GM12878 (cell line): ENCODE results near the gene IDH3A. TPM values are rescaled to one million over a fixed set of nuclear protein-coding genes. Genes with fewer than 3 reads are reported as not detected.
A peak's percentile ranks its signal among the peaks of the same experiment; 100 is the strongest.

Experiments used
- CTCF ChIP-seq, 3 experiments: IDR thresholded peaks in 2 of 3; conservative IDR thresholded peaks in 1 of 3; 2 replicates each; pipeline ENCODE4 v1.5.1; 2011; ENCODE audit warnings: low read depth in 3 of 3, low read length in 3 of 3, mild to moderate bottlenecking in 3 of 3, control low read depth in 2 of 3, moderate library complexity in 2 of 3, inconsistent platforms in 1 of 3, mixed read lengths in 1 of 3; ENCODE audit not compliant: control insufficient read depth in 2 of 3, insufficient read depth in 1 of 3; ENCODE audit errors: extremely low read depth in 1 of 3
- EGR1 ChIP-seq, 2 experiments: IDR thresholded peaks; 1 replicate in 1 of 2; 2 replicates in 1 of 2; pipeline ENCODE4 v1.6.1; 2011 to 2012; ENCODE audit warnings: low read depth in 2 of 2, low read length in 2 of 2, borderline replicate concordance in 1 of 2, mild to moderate bottlenecking in 1 of 2, moderate library complexity in 1 of 2
- ESRRA ChIP-seq: IDR thresholded peaks from 2 replicates; pipeline ENCODE4 v1.6.1; 2012; ENCODE audit warnings: mild to moderate bottlenecking, low read length, improper control_type of control experiment
- JUNB ChIP-seq: IDR thresholded peaks from 2 replicates; pipeline ENCODE4 v1.6.1; 2016; ENCODE audit warnings: antibody characterized with exemption, mild to moderate bottlenecking
- JUND ChIP-seq: IDR thresholded peaks from 2 replicates; pipeline ENCODE4 v1.6.1; 2012; ENCODE audit warnings: low read depth, mild to moderate bottlenecking, low read length, improper control_type of control experiment, moderate library complexity
- KLF5 ChIP-seq: fragments of 450-650 bp; IDR thresholded peaks from 2 replicates; pipeline ENCODE4 v1.6.1; 2014; ENCODE audit warnings: mild to moderate bottlenecking; ENCODE audit not compliant: partially characterized antibody
- MXI1 ChIP-seq: fragments of 150-350 bp; IDR thresholded peaks from 2 replicates; pipeline ENCODE4 v1.6.1; 2011; ENCODE audit warnings: low read depth, mild to moderate bottlenecking, inconsistent platforms, low read length, improper control_type of control experiment
- PKNOX1 ChIP-seq: fragments of 450-650 bp; IDR thresholded peaks from 2 replicates; pipeline ENCODE4 v1.6.1; 2016; ENCODE audit warnings: mild to moderate bottlenecking
- RAD21 ChIP-seq: IDR thresholded peaks from 2 replicates; pipeline ENCODE4 v1.6.1; 2011; ENCODE audit warnings: mild to moderate bottlenecking, low read depth, low read length, moderate library complexity; ENCODE audit not compliant: insufficient read depth
- SIX5 ChIP-seq: IDR thresholded peaks from 2 replicates; pipeline ENCODE4 v1.6.1; 2011; ENCODE audit warnings: mild to moderate bottlenecking, low read depth, low read length, moderate library complexity; ENCODE audit not compliant: severe bottlenecking
- SMAD5 ChIP-seq: IDR thresholded peaks from 2 replicates; pipeline ENCODE4 v1.6.1; 2016; ENCODE audit warnings: antibody characterized with exemption, low read depth
- SMARCA5 ChIP-seq: fragments of 450-650 bp; IDR thresholded peaks from 2 replicates; pipeline ENCODE4 v1.6.1; 2017; ENCODE audit warnings: mild to moderate bottlenecking
- SP1 ChIP-seq: IDR thresholded peaks from one replicate; pipeline ENCODE4 v1.6.1; 2011; ENCODE audit warnings: low read depth, low read length
- SPI1 ChIP-seq: IDR thresholded peaks from 2 replicates; pipeline ENCODE4 v1.6.1; 2011; ENCODE audit warnings: low read depth, mild to moderate bottlenecking, low read length, moderate library complexity, borderline replicate concordance; ENCODE audit not compliant: insufficient read depth
- STAT3 ChIP-seq: IDR thresholded peaks from 2 replicates; pipeline ENCODE4 v1.6.1; 2011; ENCODE audit warnings: low read depth, low read length, improper control_type of control experiment
- TCF12 ChIP-seq: IDR thresholded peaks from 2 replicates; pipeline ENCODE4 v1.6.1; 2011; ENCODE audit warnings: low read depth, mild to moderate bottlenecking, low read length
- TCF3 ChIP-seq: IDR thresholded peaks from 2 replicates; pipeline ENCODE4 v1.6.1; 2012; ENCODE audit warnings: low read depth, mild to moderate bottlenecking, low read length, borderline replicate concordance; ENCODE audit not compliant: insufficient read depth
- ZBTB11 ChIP-seq: fragments of 450-650 bp; formaldehyde crosslinking; IDR thresholded peaks from 2 replicates; pipeline ENCODE4 v1.5.0; 2022; ENCODE audit warnings: mild to moderate bottlenecking, missing genetic modification characterization
- ZBTB33 ChIP-seq: fragments of 450-650 bp; IDR thresholded peaks from 2 replicates; pipeline ENCODE4 v1.6.1; 2017; ENCODE audit warnings: mild to moderate bottlenecking
- ZNF207 ChIP-seq: fragments of 450-650 bp; IDR thresholded peaks from 2 replicates; pipeline ENCODE4 v1.6.1; 2014; ENCODE audit warnings: antibody characterized with exemption, mild to moderate bottlenecking, borderline replicate concordance
- ZNF384 ChIP-seq: IDR thresholded peaks from 2 replicates; pipeline ENCODE4 v1.6.1; 2012; ENCODE audit warnings: low read depth, mild to moderate bottlenecking, low read length, improper control_type of control experiment, borderline replicate concordance
- polyA plus RNA-seq, 11 experiments: library from polyadenylated mRNA; depleted of rRNA in 4 of 11; unstranded in 6 of 11; stranded (reverse) in 5 of 11; fragments of >200 nt; fragmentation: Nextera tagmentation in 4 of 11; fragmentation: Illumina TruSeq in 1 of 11; extraction: Ambion mirVana in 4 of 11; extraction: Trizol in 1 of 11; gene quantifications; 1 replicate in 1 of 11; 2 replicates in 10 of 11; pipeline versions ENCODE4 v1.2.1 to v1.2.3, GENCODE V29; 2011 to 2016; ENCODE audit warnings: inconsistent platforms in 2 of 11, missing spikeins in 2 of 11, low read depth in 1 of 11
- total RNA-seq, 4 experiments: library from RNA; depleted of rRNA in 3 of 4; stranded (reverse); fragments of >200 nt in 3 of 4; fragmentation: Illumina TruSeq in 1 of 4; extraction: Trizol in 1 of 4; gene quantifications; 2 replicates each; pipeline versions ENCODE4 v1.2.1 to v1.2.3, GENCODE V29; 2013 to 2021

IDH3A gene
- total and polyA plus RNA-seq, 10 of the 15 experiments (the other 5 are each of a cell fraction or from before 2014, with no cell fraction given), result 83.9 to 254 (median 195) TPM

DNA sequence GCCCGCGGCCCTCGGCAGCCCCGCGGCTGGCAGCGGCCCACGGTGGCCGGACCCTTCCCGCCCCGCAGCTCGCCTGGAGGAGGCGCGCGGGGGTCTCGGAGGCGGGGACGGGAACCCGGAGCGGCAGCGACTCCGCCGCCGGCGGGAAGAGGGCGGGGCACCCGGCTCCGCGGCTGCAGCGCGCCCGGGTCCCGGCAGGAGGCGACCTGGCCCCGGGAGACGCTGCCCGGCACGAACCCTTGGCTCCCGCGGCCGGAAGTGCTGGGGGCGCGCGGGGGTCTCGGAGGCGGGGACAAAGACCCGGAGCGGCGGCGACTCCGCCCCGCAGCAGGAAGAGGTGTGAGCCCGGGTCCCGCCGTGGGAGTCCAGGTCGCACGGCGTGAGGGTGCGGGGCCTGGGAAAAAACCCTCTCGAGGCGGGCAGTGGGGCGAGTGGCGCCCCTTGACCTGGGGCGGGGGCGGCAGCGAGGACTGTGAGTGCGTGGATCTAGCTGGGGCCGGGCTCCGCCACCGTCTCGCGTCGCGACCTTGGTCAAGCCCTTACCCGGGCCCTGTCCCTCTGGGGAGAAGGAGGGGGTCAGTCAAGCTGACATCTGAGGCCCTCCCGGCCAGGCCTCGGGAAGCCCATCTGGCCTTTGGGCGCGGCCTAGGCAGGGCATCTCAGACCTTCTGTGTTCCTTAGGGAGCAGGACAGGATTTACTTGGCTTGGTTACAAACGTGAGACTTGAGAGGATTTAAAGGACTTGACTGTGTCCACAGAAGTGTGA lies 17.7 kb upstream of the IDH3A start, which contains the start of gene CIB2 (continued):
- TF ChIP-seq ESRRA (no peak), SMARCA5 (peak; percentile 87), ZBTB33 (no peak), ZBTB11 (CRISPR knock-in tag) (no peak), TCF12 (no peak), JUND (no peak), PKNOX1 (0 out of 2 replicates have a peak, but pooled peaks have one; percentile 16), ZNF384 (no peak), STAT3 (no peak), CTCF (IDR thresholded peaks at IDR 0.05 in 2 of 3, conservative IDR thresholded peaks at IDR 0.05 in 1 of 3; ENCODE audit: control insufficient read depth in 2 of 3, extremely low read depth in 1 of 3, insufficient read depth in 1 of 3, low read depth in 3 of 3, low read length in 3 of 3) (peak; percentile 65 to 92 (median 73); a peak in 5 of 6 replicates), JUNB (no peak), SPI1 (no peak), EGR1 (IDR thresholded peaks at IDR 0.05; ENCODE audit: borderline replicate concordance in 1 of 2, low read depth in 2 of 2, low read length in 2 of 2) (no peak), TCF3 (no peak), SMAD5 (no peak), KLF5 (peak; percentile 41), RAD21 (peak; percentile 73), MXI1 (no peak), SIX5 (no peak), SP1 (no peak), ZNF207 (no peak; the same call in 1 of the 2 replicates)
